ENCODE measurements around the gene TAC3. TPM values are rescaled to one million over a fixed set of nuclear protein-coding genes. Genes with fewer than 3 reads are reported as not detected.

The TAC3 gene
- total RNA-seq, 1 experiment from 2014 or later = 6.2 TPM

DNA sequence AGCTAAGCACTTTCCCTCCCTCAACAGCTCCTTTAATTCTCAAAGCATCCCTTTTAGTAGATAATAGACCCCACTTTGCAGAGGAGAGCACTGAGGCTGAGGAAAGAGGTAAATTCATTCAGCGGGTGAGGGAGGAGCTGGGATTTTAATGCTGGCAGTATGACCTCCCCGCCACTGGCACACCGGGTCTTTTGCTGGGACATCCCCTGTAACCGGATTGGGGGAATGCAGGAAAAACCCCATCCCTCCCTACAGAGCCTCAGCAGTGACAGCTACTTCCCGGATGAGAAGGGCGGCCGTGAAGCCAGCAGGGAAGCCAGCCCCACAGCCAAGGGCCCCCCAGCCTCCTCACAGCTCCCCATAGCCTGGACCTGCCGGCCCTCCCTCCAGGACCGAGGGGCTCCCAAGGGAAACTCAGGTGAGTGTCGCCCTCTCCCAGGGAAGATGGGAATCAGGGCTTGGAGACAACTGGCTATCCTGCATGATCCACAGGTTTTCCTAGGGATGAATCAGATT is 22.0 kb downstream of the TAC3 start:
- no peaks in the 10 kb centered on the region; the same call in none of the 2 replicates for H3K79me2 ChIP-seq (ENCODE audit: insufficient read depth, low read length)
- H2AFZ ChIP-seq (ENCODE audit: low read length) = no peak overlapping the region
- no peak overlapping the region for H4K8ac ChIP-seq (replicated peaks; ENCODE audit: insufficient read length, low read depth, low read length)
- TF ChIP-seq, protein P1, sequence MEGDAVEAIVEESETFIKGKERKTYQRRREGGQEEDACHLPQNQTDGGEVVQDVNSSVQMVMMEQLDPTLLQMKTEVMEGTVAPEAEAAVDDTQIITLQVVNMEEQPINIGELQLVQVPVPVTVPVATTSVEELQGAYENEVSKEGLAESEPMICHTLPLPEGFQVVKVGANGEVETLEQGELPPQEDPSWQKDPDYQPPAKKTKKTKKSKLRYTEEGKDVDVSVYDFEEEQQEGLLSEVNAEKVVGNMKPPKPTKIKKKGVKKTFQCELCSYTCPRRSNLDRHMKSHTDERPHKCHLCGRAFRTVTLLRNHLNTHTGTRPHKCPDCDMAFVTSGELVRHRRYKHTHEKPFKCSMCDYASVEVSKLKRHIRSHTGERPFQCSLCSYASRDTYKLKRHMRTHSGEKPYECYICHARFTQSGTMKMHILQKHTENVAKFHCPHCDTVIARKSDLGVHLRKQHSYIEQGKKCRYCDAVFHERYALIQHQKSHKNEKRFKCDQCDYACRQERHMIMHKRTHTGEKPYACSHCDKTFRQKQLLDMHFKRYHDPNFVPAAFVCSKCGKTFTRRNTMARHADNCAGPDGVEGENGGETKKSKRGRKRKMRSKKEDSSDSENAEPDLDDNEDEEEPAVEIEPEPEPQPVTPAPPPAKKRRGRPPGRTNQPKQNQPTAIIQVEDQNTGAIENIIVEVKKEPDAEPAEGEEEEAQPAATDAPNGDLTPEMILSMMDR (conservative IDR thresholded peaks at IDR 0.05) = no peak
- H4K20me1 ChIP-seq (ENCODE audit: control insufficient read depth, insufficient read depth, insufficient read length) = no peaks in the 10 kb centered on the region
- H2BK12ac ChIP-seq (ENCODE audit: insufficient read length, low read depth, low read length) = no peak overlapping the region
- no peak overlapping the region for H3K56ac ChIP-seq (ENCODE audit: insufficient read length, low read depth, low read length)
- H3K4me2 ChIP-seq (ENCODE audit: insufficient read depth, insufficient read length, low read length) = no peak overlapping the region
- Mint-ChIP-seq H3K27me3 (ENCODE audit: low read depth) (no peaks in the 10 kb centered on the region), H3K4me3 (peak overlapping the region in 1 of 2 experiments; percentile 4; a peak in 1 of 5 replicates), H3K9me3 (no peaks in the 10 kb centered on the region; a peak in 1 of 5 replicates), H3K27ac (no peak overlapping the region), H3K4me1 (peaks cover 6 to 9% of the 10 kb centered on the region in 2 experiments), H3K36me3 (ENCODE audit: insufficient read depth in 1 of 3, low read depth in 3 of 3) (peaks cover 3 to 17% (median 15%) of the 10 kb centered on the region in 3 experiments)
- H3K18ac ChIP-seq (ENCODE audit: insufficient read length, low read depth, low read length) = no peak overlapping the region
- no peak overlapping the region for H2BK15ac ChIP-seq (ENCODE audit: low read depth, low read length)
- H3T11ph ChIP-seq (ENCODE audit: low read length) = no peak overlapping the region
- no CpG with 5 or more reads among the region's 10 CpGs for WGBS (ENCODE audit: extremely low coverage, insufficient read length, low lambda C conversion rate)
- no peaks in the 10 kb centered on the region for H3K4me1 ChIP-seq (ENCODE audit: insufficient read depth, low read length)
- no peak overlapping the region for H2BK5ac ChIP-seq (ENCODE audit: insufficient read length, low read length)
- no peak overlapping the region for H3K23ac ChIP-seq (ENCODE audit: insufficient read length, low read depth, low read length)
- H3K9ac ChIP-seq (ENCODE audit: extremely low read depth, insufficient read length, low read length) = no peak overlapping the region
- H3K27me3 ChIP-seq (ENCODE audit: insufficient read depth, low read length) = no peaks in the 10 kb centered on the region
- peaks cover 3% of the 10 kb centered on the region for H3K79me1 ChIP-seq (ENCODE audit: insufficient read depth, low read depth, low read length, poor library complexity, severe bottlenecking)
- H3K4ac ChIP-seq (ENCODE audit: low read depth, low read length) = no peak overlapping the region
- no peak overlapping the region for H2BK120ac ChIP-seq (ENCODE audit: low read depth, low read length, poor library complexity, severe bottlenecking)
- H4K91ac ChIP-seq (ENCODE audit: insufficient read length, low read depth, low read length) = no peak overlapping the region
- DNase-seq = peak; percentile 29
- no peaks in the 10 kb centered on the region for H3K9me3 ChIP-seq (ENCODE audit: control insufficient read depth, low read depth, low read length)
- H2AK5ac ChIP-seq (ENCODE audit: insufficient read length, low read length) = no peak overlapping the region
- no peak overlapping the region for H4K5ac ChIP-seq (ENCODE audit: insufficient read length, low read depth, low read length)
- no peaks in the 10 kb centered on the region for H3K23me2 ChIP-seq (ENCODE audit: insufficient read length, low read depth, low read length, poor library complexity, severe bottlenecking)
- no peak overlapping the region; the same call in 1 of the 2 replicates for H3K14ac ChIP-seq (ENCODE audit: insufficient read depth, low read length)
- H2BK20ac ChIP-seq (ENCODE audit: low read depth, low read length, poor library complexity, severe bottlenecking) = no peak overlapping the region
- H3K27ac ChIP-seq (ENCODE audit: insufficient read length, low read depth, low read length) = no peak overlapping the region

All from H9 (cell line).